ENCODE results near the gene DENND1B. TPM values are rescaled to one million over a fixed set of nuclear protein-coding genes. Genes with fewer than 3 reads are reported as not detected.

DENND1B gene
- total RNA-seq, 1 donor from 2014 or later, result 13.1 TPM

- H3K36me3 ChIP-seq, result no peaks in the 10 kb centered on the region
- no peaks in the 10 kb centered on the region for H3K4me1 ChIP-seq
- no peaks in the 10 kb centered on the region for H3K27me3 ChIP-seq
- no peak for DNase-seq (ENCODE audit: low spot score)
- Mint-ChIP-seq H3K27me3 (ENCODE audit: insufficient read depth, low read depth) (no peaks in the 10 kb centered on the region), H3K9me3 (peaks cover 21% of the 10 kb centered on the region), H3K4me3 (no peak overlapping the region), H3K4me1 (peaks cover 2% of the 10 kb centered on the region), H3K27ac (no peak overlapping the region), H3K36me3 (peaks cover 3% of the 10 kb centered on the region)
- H3K9me3 ChIP-seq (ENCODE audit: low read depth), result no peaks in the 10 kb centered on the region
- TF ChIP-seq, protein P1, sequence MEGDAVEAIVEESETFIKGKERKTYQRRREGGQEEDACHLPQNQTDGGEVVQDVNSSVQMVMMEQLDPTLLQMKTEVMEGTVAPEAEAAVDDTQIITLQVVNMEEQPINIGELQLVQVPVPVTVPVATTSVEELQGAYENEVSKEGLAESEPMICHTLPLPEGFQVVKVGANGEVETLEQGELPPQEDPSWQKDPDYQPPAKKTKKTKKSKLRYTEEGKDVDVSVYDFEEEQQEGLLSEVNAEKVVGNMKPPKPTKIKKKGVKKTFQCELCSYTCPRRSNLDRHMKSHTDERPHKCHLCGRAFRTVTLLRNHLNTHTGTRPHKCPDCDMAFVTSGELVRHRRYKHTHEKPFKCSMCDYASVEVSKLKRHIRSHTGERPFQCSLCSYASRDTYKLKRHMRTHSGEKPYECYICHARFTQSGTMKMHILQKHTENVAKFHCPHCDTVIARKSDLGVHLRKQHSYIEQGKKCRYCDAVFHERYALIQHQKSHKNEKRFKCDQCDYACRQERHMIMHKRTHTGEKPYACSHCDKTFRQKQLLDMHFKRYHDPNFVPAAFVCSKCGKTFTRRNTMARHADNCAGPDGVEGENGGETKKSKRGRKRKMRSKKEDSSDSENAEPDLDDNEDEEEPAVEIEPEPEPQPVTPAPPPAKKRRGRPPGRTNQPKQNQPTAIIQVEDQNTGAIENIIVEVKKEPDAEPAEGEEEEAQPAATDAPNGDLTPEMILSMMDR (IDR thresholded peaks at IDR 0.05), result no peak
- TF ChIP-seq EZH2 (IDR thresholded peaks at IDR 0.05) (no peak), EZH2phosphoT487 (IDR thresholded peaks at IDR 0.05) (no peak)
- no peak overlapping the region for H2AFZ ChIP-seq (replicated peaks)
- no peaks in the 10 kb centered on the region for H4K20me1 ChIP-seq (ENCODE audit: low read depth)
- no peak overlapping the region for H3K27ac ChIP-seq
- no peaks in the 10 kb centered on the region for H3F3A ChIP-seq (ENCODE audit: low read depth)
- H3K79me2 ChIP-seq (ENCODE audit: low read depth), result no peaks in the 10 kb centered on the region
- H3K4me3 ChIP-seq, result no peak overlapping the region
- no peak overlapping the region for H3K9ac ChIP-seq
- no peak overlapping the region for H3K4me2 ChIP-seq
These were observed 26.4 kb upstream of the DENND1B start for GRCh38 chr1:197801684-197802083.

DNA sequence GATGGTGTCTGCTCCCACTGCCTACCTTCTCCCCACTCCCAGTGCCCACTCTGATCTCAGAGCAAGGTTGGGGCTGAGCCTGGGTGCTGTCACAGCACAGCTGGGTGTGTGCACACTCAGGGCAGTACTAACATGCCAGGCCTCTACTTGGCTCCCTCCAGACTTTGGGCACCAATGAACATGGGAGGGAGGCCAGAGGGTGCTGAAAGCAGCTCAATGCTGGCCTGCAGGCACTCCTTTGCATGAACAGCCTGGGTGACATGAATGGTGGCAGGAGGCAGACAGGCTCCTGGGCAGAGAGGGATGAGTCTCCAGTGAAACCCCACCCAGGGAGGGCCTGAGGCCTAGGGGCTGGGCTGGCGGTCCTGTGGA, 25.8 kb upstream of the DENND1B start:
- H3K27ac ChIP-seq, result no peak overlapping the region
- no peaks in the 10 kb centered on the region for H3F3A ChIP-seq (ENCODE audit: low read depth)
- no peak overlapping the region for H3K4me3 Mint-ChIP-seq
- no peak overlapping the region for H3K27ac Mint-ChIP-seq
- H2AFZ ChIP-seq (replicated peaks), result no peak overlapping the region
- no peak overlapping the region for H3K4me2 ChIP-seq
- peaks cover 4% of the 10 kb centered on the region for H3K9me3 ChIP-seq (ENCODE audit: low read depth)
- H3K27me3 Mint-ChIP-seq (ENCODE audit: insufficient read depth, low read depth), result no peaks in the 10 kb centered on the region
- no peak for TF ChIP-seq EZH2 (IDR thresholded peaks at IDR 0.05)
- no peak for TF ChIP-seq EZH2phosphoT487 (IDR thresholded peaks at IDR 0.05)
- TF ChIP-seq, protein P1 (IDR thresholded peaks at IDR 0.05), result no peak
- no peak for DNase-seq (ENCODE audit: low spot score)
- no peaks in the 10 kb centered on the region for H3K4me1 ChIP-seq
- H3K79me2 ChIP-seq (ENCODE audit: low read depth), result no peaks in the 10 kb centered on the region
- no peaks in the 10 kb centered on the region for H4K20me1 ChIP-seq (ENCODE audit: low read depth)
- H3K27me3 ChIP-seq, result no peaks in the 10 kb centered on the region
- H3K36me3 Mint-ChIP-seq, result peaks cover 3% of the 10 kb centered on the region
- no peak overlapping the region for H3K9ac ChIP-seq
- H3K9me3 Mint-ChIP-seq, result peaks cover 27% of the 10 kb centered on the region
- H3K36me3 ChIP-seq, result peaks cover 6% of the 10 kb centered on the region
- H3K4me3 ChIP-seq, result no peak overlapping the region
- H3K4me1 Mint-ChIP-seq, result peaks cover 2% of the 10 kb centered on the region

- H3K27ac ChIP-seq, result no peak overlapping the region
- H3K79me2 ChIP-seq (ENCODE audit: low read depth), result no peaks in the 10 kb centered on the region
- no peak overlapping the region for H3K4me2 ChIP-seq
- H3K4me3 ChIP-seq, result no peak overlapping the region
- no peaks in the 10 kb centered on the region for H3K4me1 ChIP-seq
- peaks cover 6% of the 10 kb centered on the region for H3K36me3 ChIP-seq
- H3K27me3 ChIP-seq, result no peaks in the 10 kb centered on the region
- DNase-seq (ENCODE audit: low spot score), result no peak
- H3K4me1 Mint-ChIP-seq, result peaks cover 2% of the 10 kb centered on the region
- peaks cover 3% of the 10 kb centered on the region for H3K36me3 Mint-ChIP-seq
- H3K4me3 Mint-ChIP-seq, result no peak overlapping the region
- no peak overlapping the region for H3K27ac Mint-ChIP-seq
- peaks cover 4% of the 10 kb centered on the region for H3K9me3 ChIP-seq (ENCODE audit: low read depth)
- no peak overlapping the region for H2AFZ ChIP-seq (replicated peaks)
- H3K27me3 Mint-ChIP-seq (ENCODE audit: insufficient read depth, low read depth), result no peaks in the 10 kb centered on the region
- no peak overlapping the region for H3K9ac ChIP-seq
- H4K20me1 ChIP-seq (ENCODE audit: low read depth), result no peaks in the 10 kb centered on the region
- peaks cover 32% of the 10 kb centered on the region for H3K9me3 Mint-ChIP-seq
- H3F3A ChIP-seq (ENCODE audit: low read depth), result no peaks in the 10 kb centered on the region
- no peak for TF ChIP-seq EZH2phosphoT487 (IDR thresholded peaks at IDR 0.05)
- TF ChIP-seq, protein P1 (IDR thresholded peaks at IDR 0.05), result no peak
- no peak for TF ChIP-seq EZH2 (IDR thresholded peaks at IDR 0.05)
These were observed 25.3 kb upstream of the DENND1B start for GRCh38 chr1:197800379-197801110.

All from neural progenitor cell (in vitro differentiated cells).